Activated CD4-positive, alpha-beta T cell treated with anti-CD3 and anti-CD28 coated beads, Interleukin-2, Interleukin-4, amounts not matched to agents 100 ng/mL and 50 ng/mL, durations not matched to agents 16 hours and 8 hours (primary cell): ENCODE measurements around the gene CFH.
"Not testable (repeated sequence)": the region's sequence is repeated elsewhere in the genome, so short reads cannot be mapped to it uniquely, and the experiment has no call there.

Experiments used
- DNase-seq: peaks from one replicate; pipeline ENCODE4 v3.0.0-alpha.2; 2020; ENCODE audit warnings: low spot score

Gene CFH

GRCh38 chr1:196769823-196770222, 118.0 kb downstream of the CFH start:
- not testable (repeated sequence) for DNase-seq

GRCh38 chr1:196773713-196774112, 121.9 kb downstream of the CFH start:
- no peak for DNase-seq

DNA sequence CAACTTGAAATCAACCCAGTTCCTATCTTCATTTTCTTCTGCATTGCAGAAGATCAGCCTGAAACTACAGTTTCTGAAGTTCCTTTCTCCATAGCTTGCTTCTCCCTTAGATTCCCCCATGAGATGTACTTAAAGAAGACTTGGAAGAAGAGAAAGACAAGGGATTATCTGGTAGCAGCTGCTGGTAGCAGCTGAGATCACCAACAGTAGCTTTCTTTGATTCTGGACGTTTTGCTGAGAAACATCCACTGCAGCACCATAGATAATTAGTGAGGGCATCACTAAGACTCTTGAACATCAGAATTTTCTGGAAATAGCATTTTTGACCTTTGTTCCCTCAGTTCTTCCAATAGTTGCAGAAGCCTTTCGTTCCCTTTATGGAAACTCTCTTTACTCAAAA, 122.3 kb downstream of the CFH start:
- DNase-seq = no peak

DNA sequence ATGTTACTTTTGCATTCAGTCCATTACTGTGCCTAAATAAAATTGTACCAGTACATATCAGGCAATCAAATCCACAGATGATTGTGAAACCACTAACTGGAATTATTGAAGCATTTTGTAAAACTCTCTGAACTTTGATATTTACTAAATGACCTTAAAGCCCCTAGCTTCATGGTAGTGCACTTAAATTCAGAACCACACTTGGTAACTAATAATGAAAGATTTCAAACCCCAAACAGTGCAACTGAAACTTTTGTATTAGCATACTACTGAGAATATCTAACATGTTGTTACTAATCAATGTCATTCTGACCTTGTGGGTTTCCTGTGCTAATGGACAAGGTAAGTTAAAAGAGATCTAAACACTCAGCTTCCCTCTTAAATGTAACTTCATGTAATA, 122.8 kb downstream of the CFH start, which contains the start of gene CFHR3:
CFHR3 (plus strand) TSS at position 238 of the 400 bp plus-strand sequence; CDS start at position 285, 47 bp downstream.
- no peak for DNase-seq

- DNase-seq = no peak
Measured at GRCh38 chr1:196777603-196778002, 125.8 kb downstream of the CFH start.

DNA sequence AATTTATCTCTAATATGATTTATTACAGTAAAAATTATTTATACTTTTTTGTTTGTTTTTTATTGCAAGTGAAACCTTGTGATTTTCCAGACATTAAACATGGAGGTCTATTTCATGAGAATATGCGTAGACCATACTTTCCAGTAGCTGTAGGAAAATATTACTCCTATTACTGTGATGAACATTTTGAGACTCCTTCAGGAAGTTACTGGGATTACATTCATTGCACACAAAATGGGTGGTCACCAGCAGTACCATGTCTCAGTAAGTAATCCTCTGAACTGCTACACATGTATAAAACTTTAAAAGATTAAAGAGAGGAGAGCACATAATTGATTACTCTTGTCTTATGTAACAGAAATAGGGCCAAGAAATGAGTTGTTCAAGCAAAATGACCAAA, 127.2 kb downstream of the CFH start:
- DNase-seq = no peak

DNA sequence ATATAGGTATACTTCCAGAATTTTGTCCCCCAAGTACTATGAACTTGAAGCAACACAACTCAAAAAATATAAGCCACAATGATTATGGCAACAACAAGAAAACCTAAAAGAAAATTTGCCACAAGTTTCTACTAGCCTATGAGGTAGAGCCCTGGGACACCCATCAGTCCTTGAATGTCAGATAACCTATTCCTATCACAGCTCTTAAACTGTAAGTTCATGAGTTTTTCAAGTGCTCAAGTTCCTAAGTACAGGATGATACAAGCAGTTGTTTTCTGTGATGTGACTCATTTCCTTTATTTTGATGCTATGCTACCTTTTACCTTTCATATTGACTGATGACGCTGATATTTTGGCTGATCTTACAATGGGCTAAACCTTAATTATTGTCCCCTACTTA, 139.4 kb downstream of the CFH start:
- not testable (repeated sequence) for DNase-seq

DNA sequence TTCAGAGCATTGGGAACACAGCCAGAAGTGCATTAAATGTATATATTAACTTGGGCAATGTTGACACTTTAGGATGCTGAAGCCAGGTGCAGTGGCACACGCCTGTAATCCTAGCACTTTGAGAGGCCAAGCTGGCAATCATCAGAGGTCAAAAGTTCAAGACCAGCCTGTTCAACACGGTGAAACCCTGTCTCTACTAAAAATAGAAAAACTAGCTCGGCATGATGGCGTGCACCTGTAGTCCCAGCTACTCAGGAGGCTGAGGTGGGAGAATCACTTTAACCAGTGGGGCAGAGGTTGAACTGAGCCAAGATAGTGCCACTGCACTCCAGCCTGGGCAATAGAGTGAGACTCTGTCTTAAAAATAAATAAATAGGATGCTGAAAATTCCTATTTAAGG, 142.3 kb downstream of the CFH start:
- DNase-seq = not testable (repeated sequence)
